Heart left ventricle (tissue), 16 donors: Measurements from ENCODE around the gene GRIK5. TPM values are rescaled to one million over a fixed set of nuclear protein-coding genes. Genes with fewer than 3 reads are reported as not detected.

Source experiments
- ATAC-seq, 4 donors: fragments of 200-7000 bp; cut with Tn5 transposase; one replicate each; pipeline ENCODE4 v1.9.1; 2020 to 2022; ENCODE audit warnings: moderate library complexity in 4 of 4, mild to moderate bottlenecking in 3 of 4, moderate number of reproducible peaks in 1 of 4
- DNase-seq, 5 donors: peaks; one replicate each; pipeline ENCODE4 v3.0.0-alpha.2; 2020
- H3K27ac ChIP-seq, 12 donors: fragments of 200-600 bp; sonication (generic) in 4 of 12; one replicate each; pipeline versions ENCODE4 v1.5.0 to v1.8.0; 2016 to 2022; ENCODE audit warnings: mild to moderate bottlenecking in 2 of 12
- H3K27me3 ChIP-seq, 9 donors: fragments of 200-600 bp; sonication (generic) in 2 of 9; one replicate each; pipeline versions ENCODE4 v1.5.1 to v1.8.0; 2016 to 2022; ENCODE audit warnings: mild to moderate bottlenecking in 3 of 9
- H3K36me3 ChIP-seq, 9 donors: fragments of 200-600 bp; sonication (generic) in 2 of 9; one replicate each; pipeline versions ENCODE4 v1.5.0 to v1.8.0; 2018 to 2022; ENCODE audit warnings: mild to moderate bottlenecking in 2 of 9
- H3K4me1 ChIP-seq, 12 donors: fragments of 200-600 bp; sonication (generic) in 4 of 12; one replicate each; pipeline versions ENCODE4 v1.5.0 to v1.8.0; 2016 to 2022; ENCODE audit warnings: mild to moderate bottlenecking in 3 of 12
- H3K4me3 ChIP-seq, 12 donors: fragments of 200-600 bp; sonication (generic) in 4 of 12; one replicate each; pipeline versions ENCODE4 v1.5.0 to v1.8.0; 2017 to 2022; ENCODE audit warnings: mild to moderate bottlenecking in 9 of 12, moderate library complexity in 4 of 12
- H3K9me3 ChIP-seq, 12 donors: fragments of 200-600 bp; sonication (generic) in 4 of 12; one replicate each; pipeline versions ENCODE4 v1.5.0 to v1.8.0; 2016 to 2022; ENCODE audit warnings: mild to moderate bottlenecking in 1 of 12
- CTCF ChIP-seq, 12 donors: fragments of 200-600 bp; sonication (generic) in 4 of 12; IDR thresholded peaks; one replicate each; pipeline versions ENCODE4 v1.5.0 to v1.8.0; 2018 to 2022; ENCODE audit warnings: antibody characterized with exemption in 12 of 12, mild to moderate bottlenecking in 5 of 12
- POLR2A ChIP-seq, 2 donors: fragments of 450-650 bp; IDR thresholded peaks; one replicate each; pipeline ENCODE4 v1.6.1; 2017; ENCODE audit warnings: antibody characterized with exemption in 2 of 2, mild to moderate bottlenecking in 2 of 2, moderate library complexity in 2 of 2
- WGBS, 4 donors: extraction: QIAGEN DNeasy Blood & Tissue Kit in 2 of 4; methylation state at CpG; one replicate each; pipeline versions ENCODE4 v1.1.5 to v1.1.7; 2013 to 2018; 5-methylcytosine and 5-hydroxymethylcytosine counted together
- intact Hi-C, 10 donors: fragments of 100-400 bp; cut with DNase I; formaldehyde crosslinking; loops; one replicate each; pipeline versions ENCODE4 v1.11.1 to v1.14.2; 2022
- polyA plus RNA-seq, 2 donors: library from polyadenylated mRNA; stranded (reverse); fragments of 200-250 nt; gene quantifications; one replicate each; pipeline ENCODE4 v1.2.3, GENCODE V29; 2013
- total RNA-seq, 9 donors: library from RNA; depleted of rRNA in 2 of 9; stranded (reverse); fragments of >200 nt in 2 of 9; fragmentation: NEBNext Ultra II Directional in 3 of 9; extraction: Animal tissue kit (Norgen Biotek cat#: 25700) in 3 of 9; gene quantifications; one replicate each; pipeline versions ENCODE4 v1.1.0 to v1.2.4, GENCODE V29; 2016 to 2023
- donor health status: ischemic (EF 13 %, LVEDD 7.1; RV severe dilation, severe dysfunction).
- donor health status: healthy with polysubstance abuse.
- donor health status: DM: no; HTN: yes; CAD: no.
- donor health status: DM: no; HTN: no; CAD: no.
- donor health status: ischemic (EF 25% LVEDD 6.9; RV normal size, moderate dysfunction).
- donor health status: ischemic (EF 25% LVEDD 5.7; RV mildly dilated, moderate dysfunction).
- donor health status: healthy.
- donor health status: DM: yes; HTN: yes; CAD: no.
- donor health status: ischemic (EF 35%, LVEDD 5.7; RV mildly dilated, moderate dysfunction).
- donor health status: nonischemic (EF 11% LVEDD 7.7; RV severe dilation, severe dysfunction).
- donor health status: DM: yes; HTN: yes; CAD: no.
- donor health status: PGD.
- donor health status: ischemic (EF 29% LVEDD 5.4; RV normal size, mild dysfunction).
- donor health status: nonischemic (EF 23%, LVEDD 6.1; RV moderate dilation, normal function).

The GRIK5 gene
- total and polyA plus RNA-seq, 11 donors: 0.28 to 9.0 (median 2.5) TPM

- intact Hi-C loops: no loop called here
- H3K36me3 ChIP-seq: peaks cover 0 to 83% (median 9%) of the 10 kb centered on the region in 9 donors
- DNase-seq: no peak
- H3K4me3 ChIP-seq: no peak overlapping the region
- no peak for TF ChIP-seq POLR2A (IDR thresholded peaks at IDR 0.05)
- no peak for TF ChIP-seq CTCF (IDR thresholded peaks at IDR 0.05)
- 82 to 88% (median 86%) methylated on average over 12 to 17 of the region's 17 CpGs for WGBS, 4 donors
- peak in 1 of 4 donors; percentile 11 for ATAC-seq
- H3K9me3 ChIP-seq: no peaks in the 10 kb centered on the region
- no peaks in the 10 kb centered on the region for H3K4me1 ChIP-seq
- no peak overlapping the region for H3K27ac ChIP-seq
- no peaks in the 10 kb centered on the region for H3K27me3 ChIP-seq
Measured at GRCh38 chr19:41984961-41985360, 85.0 kb downstream of the GRIK5 start.

GRCh38 chr19:41981724-41982123, 88.3 kb downstream of the GRIK5 start:
- DNase-seq: no peak
- TF ChIP-seq CTCF (IDR thresholded peaks at IDR 0.05): no peak
- TF ChIP-seq POLR2A (IDR thresholded peaks at IDR 0.05): no peak
- Histone ChIP-seq H3K4me1 (peaks cover 0 to 10% (median 0%) of the 10 kb centered on the region in 12 donors), H3K27ac (peak overlapping the region in 1 of 12 donors; percentile 13), H3K4me3 (no peak overlapping the region), H3K9me3 (no peaks in the 10 kb centered on the region), H3K27me3 (no peaks in the 10 kb centered on the region), H3K36me3 (peaks cover 0 to 81% (median under 1%) of the 10 kb centered on the region in 9 donors)
- intact Hi-C loops: no loop called here
- ATAC-seq: peak in 1 of 4 donors; percentile 1
- 81 to 87% (median 84%) methylated on average over 8 to 15 of the region's 15 CpGs for WGBS, 4 donors

GRCh38 chr19:41978470-41978869, 91.5 kb downstream of the GRIK5 start:
- 84 to 85% (median 85%) methylated on average over 16 to 17 of the region's 17 CpGs for WGBS, 4 donors

GRCh38 chr19:41977916-41978315, 92.1 kb downstream of the GRIK5 start:
- DNase-seq (no peak), ATAC-seq (no peak)
- WGBS, 4 donors: 66 to 81% (median 79%) methylated on average over 17 to 22 of the region's 22 CpGs
- intact Hi-C loops: no loop called here
- H3K4me3 ChIP-seq: no peak overlapping the region
- no peak for TF ChIP-seq POLR2A (IDR thresholded peaks at IDR 0.05)
- no peak for TF ChIP-seq CTCF (IDR thresholded peaks at IDR 0.05)
- H3K36me3 ChIP-seq: peaks cover 0 to 83% (median 5%) of the 10 kb centered on the region in 9 donors
- no peaks in the 10 kb centered on the region for H3K9me3 ChIP-seq
- peak overlapping the region in 1 of 12 donors; percentile 80 for H3K27ac ChIP-seq
- H3K27me3 ChIP-seq: no peaks in the 10 kb centered on the region
- H3K4me1 ChIP-seq: peaks cover 0 to 12% (median 0%) of the 10 kb centered on the region in 12 donors

More at GRCh38 chr19:41978470-41978869, 91.5 kb downstream of the GRIK5 start:
- H3K27me3 ChIP-seq: no peaks in the 10 kb centered on the region
- TF ChIP-seq POLR2A (IDR thresholded peaks at IDR 0.05) (no peak), CTCF (IDR thresholded peaks at IDR 0.05) (no peak)
- no peaks in the 10 kb centered on the region for H3K9me3 ChIP-seq
- peaks cover 0 to 80% (median 3%) of the 10 kb centered on the region in 9 donors for H3K36me3 ChIP-seq
- H3K4me3 ChIP-seq: no peak overlapping the region
- H3K27ac ChIP-seq: peak overlapping the region in 2 of 12 donors; percentile 67 to 80
- DNase-seq (no peak), ATAC-seq (no peak)
- peaks cover 0 to 12% (median 0%) of the 10 kb centered on the region in 12 donors for H3K4me1 ChIP-seq
- intact Hi-C loops: no loop called here
